DMS79 (cell line): ENCODE measurements around the gene ANXA7.
"Not testable (repeated sequence)": the region's sequence is repeated elsewhere in the genome, so short reads cannot be mapped to it uniquely, and the experiment has no call there.

Experiments
- DNase-seq: peaks from one replicate; lab custom pipeline; 2025; lab: John Stamatoyannopoulos, UW

ANXA7 gene

GRCh38 chr10:73407495-73407894 is 6.4 kb downstream of the ANXA7 start:
- no peak for DNase-seq

- DNase-seq: no peak
Observed at GRCh38 chr10:73406846-73407245, 7.0 kb downstream of the ANXA7 start.

- no peak for DNase-seq
Observed at GRCh38 chr10:73405556-73405955, 8.3 kb downstream of the ANXA7 start.

GRCh38 chr10:73404690-73405089 is 9.2 kb downstream of the ANXA7 start:
- DNase-seq: no peak

GRCh38 chr10:73401636-73402035 is 12.2 kb downstream of the ANXA7 start:
- no peak for DNase-seq

GRCh38 chr10:73399063-73399462 is 14.8 kb downstream of the ANXA7 start:
- no peak for DNase-seq

- DNase-seq: no peak
Observed at GRCh38 chr10:73398024-73398423, 15.8 kb downstream of the ANXA7 start.

GRCh38 chr10:73394325-73394724 is 19.5 kb downstream of the ANXA7 start:
- not testable (repeated sequence) for DNase-seq

- DNase-seq: no peak
Observed at GRCh38 chr10:73388228-73388627, 25.6 kb downstream of the ANXA7 start.

GRCh38 chr10:73386583-73386982 is 27.3 kb downstream of the ANXA7 start:
- no peak for DNase-seq

GRCh38 chr10:73379064-73379748 is 34.7 kb downstream of the ANXA7 start:
- no peak for DNase-seq

- DNase-seq: no peak
Observed at GRCh38 chr10:73376679-73377078, 37.2 kb downstream of the ANXA7 start.

GRCh38 chr10:73368238-73368637 is 45.6 kb downstream of the ANXA7 start:
- DNase-seq: no peak

GRCh38 chr10:73366381-73367298 is 47.2 kb downstream of the ANXA7 start:
- no peak for DNase-seq

- DNase-seq: no peak
Observed at GRCh38 chr10:73364964-73365363, 48.9 kb downstream of the ANXA7 start.

- peak; percentile 42 for DNase-seq
Observed at GRCh38 chr10:73359492-73359891, 54.4 kb downstream of the ANXA7 start.

- peak; percentile 76 for DNase-seq
Observed at GRCh38 chr10:73358331-73359279, 55.3 kb downstream of the ANXA7 start, which contains the start of gene CFAP70. Gene CFAP70 (minus strand): TSS chr10:73358864. CDS start chr10:73354796, 4,068 bp downstream.

GRCh38 chr10:73357821-73358220 is 56.0 kb downstream of the ANXA7 start:
- DNase-seq: no peak

GRCh38 chr10:73357166-73357565 is 56.7 kb downstream of the ANXA7 start:
- DNase-seq: no peak

- no peak for DNase-seq
Observed at GRCh38 chr10:73344269-73344668, 69.6 kb downstream of the ANXA7 start.

GRCh38 chr10:73340121-73340520 is 73.7 kb downstream of the ANXA7 start:
- no peak for DNase-seq

- no peak for DNase-seq
Observed at GRCh38 chr10:73339436-73339835, 74.4 kb downstream of the ANXA7 start.
